Activated CD8-positive, alpha-beta T cell treated with anti-CD3 and anti-CD28 coated beads for 36 hours (primary cell): ENCODE measurements around the gene ENG. TPM values are rescaled to one million over a fixed set of nuclear protein-coding genes. Genes with fewer than 3 reads are reported as not detected.

ENCODE experiments used
- ATAC-seq: fragments of 200-7000 bp; cut with Tn5 transposase; one replicate; pipeline ENCODE4 v1.10.0; 2021; ENCODE audit warnings: mild to moderate bottlenecking, moderate library complexity
- CTCF ChIA-PET: fragments of 350-600 bp; sonication (Branson Sonifier 250); formaldehyde crosslinking; loops from one replicate; lab custom pipeline; 2021; ENCODE audit warnings: antibody characterized with exemption; lab: Charles Lee
- POLR2A ChIA-PET: fragments of 350-600 bp; sonication (Branson Sonifier 250); formaldehyde crosslinking; loops from one replicate; lab custom pipeline; 2021; ENCODE audit warnings: antibody characterized with exemption; lab: Charles Lee
- DNase-seq: peaks from one replicate; pipeline ENCODE4 v3.0.0-alpha.2; 2020
- H3K27ac Mint-ChIP-seq: one replicate; pipeline ENCODE4 v1.8.0; 2021; ENCODE audit warnings: mild to moderate bottlenecking, mixed read lengths
- H3K27me3 Mint-ChIP-seq: one replicate; pipeline ENCODE4 v1.8.0; 2021; ENCODE audit warnings: mixed read lengths
- H3K36me3 Mint-ChIP-seq: one replicate; pipeline ENCODE4 v1.8.0; 2021; ENCODE audit warnings: low read depth, mixed read lengths
- H3K4me1 Mint-ChIP-seq: one replicate; pipeline ENCODE4 v1.8.0; 2021; ENCODE audit warnings: low read depth, mixed read lengths
- H3K4me3 Mint-ChIP-seq: one replicate; pipeline ENCODE4 v1.8.0; 2021; ENCODE audit warnings: mild to moderate bottlenecking, moderate library complexity, mixed read lengths
- H3K9me3 Mint-ChIP-seq: one replicate; pipeline ENCODE4 v1.8.0; 2021; ENCODE audit warnings: mixed read lengths
- CTCF ChIP-seq: fragments of 200-600 bp; IDR thresholded peaks from one replicate; pipeline ENCODE4 v1.8.0; 2022; ENCODE audit warnings: antibody characterized with exemption, mild to moderate bottlenecking
- intact Hi-C: fragments of 100-400 bp; cut with micrococcal nuclease; formaldehyde crosslinking; loops from one replicate; pipeline ENCODE4 v1.10.0; 2022
- total RNA-seq, 2 experiments: library from RNA; stranded (reverse); gene quantifications; one replicate each; pipeline ENCODE4 v1.2.3, GENCODE V29; 2021

ENG gene
- total RNA-seq, 2 experiments from 2014 or later = 14.2 to 15.0 TPM

DNA sequence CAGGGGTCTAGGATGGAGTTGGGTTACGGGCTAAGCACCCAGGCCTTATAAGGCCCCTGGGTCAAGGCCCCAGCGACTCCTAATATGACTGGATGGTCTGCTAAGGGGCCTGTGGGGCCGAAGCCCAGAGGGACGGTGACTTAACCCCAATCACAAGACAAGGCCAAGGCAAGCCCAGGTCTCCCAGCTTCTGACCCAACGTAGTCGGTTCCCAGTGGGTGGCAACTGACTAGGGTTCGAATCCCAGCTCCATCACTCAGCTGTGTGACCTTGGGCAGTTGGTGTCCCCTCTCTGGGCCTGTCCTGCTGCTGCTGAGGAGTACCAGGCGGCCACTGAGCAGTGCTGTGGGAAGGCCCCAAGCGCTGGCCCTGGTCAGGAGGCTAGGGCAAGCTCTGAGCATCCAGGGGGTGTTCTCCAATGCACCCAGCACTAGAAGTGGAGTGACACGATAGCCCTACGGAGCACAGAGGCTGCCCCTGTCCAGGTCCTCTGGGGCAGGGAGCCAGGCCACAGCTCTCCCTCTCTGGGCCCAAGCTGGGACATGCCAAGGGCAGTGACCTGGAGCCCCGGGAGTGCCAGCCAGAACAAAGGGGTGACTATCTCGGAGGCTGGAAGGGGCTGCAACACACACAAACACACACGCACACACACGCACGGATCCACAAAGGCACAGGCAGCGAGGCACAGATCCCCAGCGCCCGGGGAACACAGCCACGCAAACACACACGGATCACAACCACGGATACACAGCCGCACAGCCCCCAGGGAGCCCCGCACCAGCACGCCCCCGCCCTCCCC, 22.5 kb upstream of the ENG start:
- TF ChIP-seq CTCF = no peak
- Mint-ChIP-seq H3K9me3 (no peaks in the 10 kb centered on the region), H3K36me3 (peaks cover 2% of the 10 kb centered on the region), H3K4me1 (peaks cover 5% of the 10 kb centered on the region), H3K27ac (no peak overlapping the region), H3K4me3 (no peak overlapping the region), H3K27me3 (peaks cover 7% of the 10 kb centered on the region)
- ChIA-PET POLR2A (interaction anchor here (0.7 to 1.4 kb wide), 2 partner anchors 8 to 14 kb away, joined by 5 to 6 read pairs; no protein-coding TSS in a partner anchor), CTCF (no interaction called here)
- ATAC-seq (peak; percentile 21), DNase-seq (no peak)
- intact Hi-C loops = no loop called here

DNA sequence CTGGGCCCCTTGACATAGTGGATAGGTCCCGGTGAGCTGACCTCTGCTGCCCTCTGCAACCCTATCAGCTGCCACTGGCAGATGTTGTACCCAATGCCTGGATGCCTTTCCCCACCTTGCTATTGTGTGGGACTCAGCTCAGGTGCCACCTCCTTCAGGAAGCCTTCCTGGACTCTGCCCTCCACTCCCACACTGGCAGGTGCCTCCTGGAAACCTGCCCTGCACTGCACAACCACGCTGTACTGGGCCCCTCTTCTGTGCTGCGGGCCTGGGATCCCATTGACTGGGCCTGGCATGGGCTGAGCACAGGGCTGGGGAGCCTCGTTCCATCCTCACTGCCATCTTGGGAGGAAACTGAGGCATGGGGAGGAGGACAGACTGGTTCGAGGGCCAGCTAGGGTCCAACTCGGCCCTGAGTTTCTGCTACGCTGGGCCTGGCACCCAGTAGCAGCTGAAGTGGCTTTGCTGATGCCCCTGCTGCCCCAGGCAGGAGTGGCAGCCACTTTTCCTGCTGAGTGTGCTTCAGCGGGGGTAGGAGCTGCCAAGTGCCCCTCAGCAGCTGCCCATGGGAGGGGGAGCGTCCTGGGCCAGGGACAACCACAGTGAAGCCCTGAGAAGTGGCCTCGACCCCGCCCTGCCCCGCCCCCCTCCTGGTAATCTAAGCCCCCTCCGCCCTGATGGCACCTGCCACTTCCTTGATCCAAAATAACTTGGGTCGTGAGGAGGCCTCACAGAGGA, 21.7 kb upstream of the ENG start:
- intact Hi-C loops = no loop called here
- DNase-seq = no peak
- H3K27me3 Mint-ChIP-seq = peaks cover 7% of the 10 kb centered on the region
- H3K9me3 Mint-ChIP-seq = no peaks in the 10 kb centered on the region
- peaks cover 5% of the 10 kb centered on the region for H3K4me1 Mint-ChIP-seq
- TF ChIP-seq CTCF = no peak
- POLR2A ChIA-PET = interaction anchor here (0.7 to 1.4 kb wide), 2 partner anchors 9 to 13 kb away, joined by 5 to 6 read pairs; no protein-coding TSS in a partner anchor
- H3K36me3 Mint-ChIP-seq = peaks cover under 1% of the 10 kb centered on the region
- CTCF ChIA-PET = no interaction called here
- no peak overlapping the region for H3K4me3 Mint-ChIP-seq
- no peak overlapping the region for H3K27ac Mint-ChIP-seq
- ATAC-seq = no peak

- ChIA-PET CTCF (no interaction called here), POLR2A (interaction anchor here (1.4 kb wide), 1 partner anchor 10 kb away, joined by 6 read pairs; no protein-coding TSS in a partner anchor)
- no peak overlapping the region for H3K27ac Mint-ChIP-seq
- H3K4me3 Mint-ChIP-seq = no peak overlapping the region
- intact Hi-C loops = no loop called here
- H3K27me3 Mint-ChIP-seq = peaks cover 7% of the 10 kb centered on the region
- ATAC-seq = no peak
- H3K36me3 Mint-ChIP-seq = no peaks in the 10 kb centered on the region
- DNase-seq = no peak
- H3K9me3 Mint-ChIP-seq = no peaks in the 10 kb centered on the region
- TF ChIP-seq CTCF = no peak
- peaks cover 5% of the 10 kb centered on the region for H3K4me1 Mint-ChIP-seq
Measured at GRCh38 chr9:127875306-127875966, 21.0 kb upstream of the ENG start.

DNA sequence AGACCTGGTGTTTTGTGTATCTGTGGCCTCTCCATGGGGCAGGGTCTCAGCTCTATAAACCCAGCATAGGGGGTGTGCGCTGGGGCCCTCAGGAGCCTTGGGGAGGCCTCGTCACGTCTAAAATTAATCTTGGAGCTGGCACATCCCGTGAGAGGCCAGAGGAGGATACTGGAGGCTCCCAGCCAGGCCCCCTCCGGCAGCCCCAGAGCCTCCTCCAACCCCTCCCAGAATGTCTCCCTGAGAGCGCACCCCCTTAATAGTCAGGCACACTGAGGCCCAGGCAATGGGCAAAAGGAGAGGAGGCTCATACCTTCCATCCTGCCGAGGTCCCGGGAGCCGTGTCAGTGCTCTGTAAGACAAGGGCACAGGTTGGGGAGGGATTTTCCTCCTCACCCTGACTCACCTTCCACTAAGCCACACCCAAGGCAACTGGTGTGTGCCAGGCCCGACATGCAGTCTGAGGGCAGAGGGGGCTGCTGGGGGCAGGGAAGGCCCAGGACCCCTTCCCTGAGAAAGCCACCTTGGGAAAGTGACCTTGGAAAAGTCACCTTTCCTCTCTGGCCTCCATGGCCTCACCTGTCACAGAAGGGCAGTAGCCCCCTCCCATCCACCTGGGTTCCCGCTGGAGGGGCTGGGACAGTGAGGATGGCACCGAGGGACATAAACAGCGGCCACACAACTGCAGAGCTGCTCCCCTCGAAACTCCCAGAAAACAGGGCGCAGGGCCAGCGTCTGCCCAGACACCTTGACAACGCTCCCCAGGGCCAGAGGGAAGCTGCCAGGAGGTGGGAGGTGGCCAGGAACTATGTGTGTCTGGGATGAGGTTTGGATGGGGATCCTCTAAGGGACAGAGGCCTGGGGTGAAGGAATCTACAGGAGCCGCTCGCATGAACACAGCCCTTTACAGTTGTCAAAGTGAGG, 20.1 kb upstream of the ENG start:
- Mint-ChIP-seq H3K9me3 (no peaks in the 10 kb centered on the region), H3K4me1 (peaks cover 5% of the 10 kb centered on the region), H3K27ac (no peak overlapping the region), H3K4me3 (no peak overlapping the region), H3K36me3 (no peaks in the 10 kb centered on the region), H3K27me3 (peaks cover 7% of the 10 kb centered on the region)
- ATAC-seq = no peak
- intact Hi-C loops = no loop called here
- DNase-seq = no peak
- CTCF ChIA-PET = interaction anchor here (0.9 to 1.1 kb wide), 3 partner anchors 10 to 140 kb away, joined by 3 to 5 read pairs (median 3); partner anchors contain the start of gene TOR2A
- POLR2A ChIA-PET = interaction anchor here (1.4 kb wide), 1 partner anchor 9 kb away, joined by 4 read pairs; no protein-coding TSS in a partner anchor
- no peak for TF ChIP-seq CTCF
